Heart left ventricle (tissue), 13 donors: Measurements from ENCODE around the gene KCTD13.

Source experiments
- POLR2A ChIP-seq, 2 donors: fragments of 450-650 bp; IDR thresholded peaks; one replicate each; pipeline ENCODE4 v1.6.1; 2017; ENCODE audit warnings: antibody characterized with exemption in 2 of 2, mild to moderate bottlenecking in 2 of 2, moderate library complexity in 2 of 2
- TF ChIP-seq, protein P1 (sequence below), 12 donors: fragments of 200-600 bp; sonication (generic) in 4 of 12; IDR thresholded peaks; one replicate each; pipeline versions ENCODE4 v1.5.0 to v1.8.0; 2018 to 2022; ENCODE audit warnings: antibody characterized with exemption in 12 of 12, mild to moderate bottlenecking in 5 of 12
- donor health status: ischemic (EF 13 %, LVEDD 7.1; RV severe dilation, severe dysfunction).
- donor health status: DM: no; HTN: yes; CAD: no.
- donor health status: DM: no; HTN: no; CAD: no.
- donor health status: ischemic (EF 25% LVEDD 6.9; RV normal size, moderate dysfunction).
- donor health status: ischemic (EF 25% LVEDD 5.7; RV mildly dilated, moderate dysfunction).
- donor health status: ischemic (EF 35%, LVEDD 5.7; RV mildly dilated, moderate dysfunction).
- donor health status: nonischemic (EF 11% LVEDD 7.7; RV severe dilation, severe dysfunction).
- donor health status: DM: yes; HTN: yes; CAD: no.
- donor health status: PGD.
- donor health status: ischemic (EF 29% LVEDD 5.4; RV normal size, mild dysfunction).
- donor health status: nonischemic (EF 23%, LVEDD 6.1; RV moderate dilation, normal function).

GRCh38 chr16:29921034-29921385 is 5.0 kb downstream of the KCTD13 start:
- TF ChIP-seq POLR2A (IDR thresholded peaks at IDR 0.05) = no peak
- TF ChIP-seq, protein P1, sequence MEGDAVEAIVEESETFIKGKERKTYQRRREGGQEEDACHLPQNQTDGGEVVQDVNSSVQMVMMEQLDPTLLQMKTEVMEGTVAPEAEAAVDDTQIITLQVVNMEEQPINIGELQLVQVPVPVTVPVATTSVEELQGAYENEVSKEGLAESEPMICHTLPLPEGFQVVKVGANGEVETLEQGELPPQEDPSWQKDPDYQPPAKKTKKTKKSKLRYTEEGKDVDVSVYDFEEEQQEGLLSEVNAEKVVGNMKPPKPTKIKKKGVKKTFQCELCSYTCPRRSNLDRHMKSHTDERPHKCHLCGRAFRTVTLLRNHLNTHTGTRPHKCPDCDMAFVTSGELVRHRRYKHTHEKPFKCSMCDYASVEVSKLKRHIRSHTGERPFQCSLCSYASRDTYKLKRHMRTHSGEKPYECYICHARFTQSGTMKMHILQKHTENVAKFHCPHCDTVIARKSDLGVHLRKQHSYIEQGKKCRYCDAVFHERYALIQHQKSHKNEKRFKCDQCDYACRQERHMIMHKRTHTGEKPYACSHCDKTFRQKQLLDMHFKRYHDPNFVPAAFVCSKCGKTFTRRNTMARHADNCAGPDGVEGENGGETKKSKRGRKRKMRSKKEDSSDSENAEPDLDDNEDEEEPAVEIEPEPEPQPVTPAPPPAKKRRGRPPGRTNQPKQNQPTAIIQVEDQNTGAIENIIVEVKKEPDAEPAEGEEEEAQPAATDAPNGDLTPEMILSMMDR (IDR thresholded peaks at IDR 0.05) = no peak
